Measurements from ENCODE around the gene FIGN. TPM values are rescaled to one million over a fixed set of nuclear protein-coding genes. Genes with fewer than 3 reads are reported as not detected.

FIGN gene
- total RNA-seq, 6 experiments from 2014 or later: 1.3 to 4.4 (median 2.0) TPM

DNA sequence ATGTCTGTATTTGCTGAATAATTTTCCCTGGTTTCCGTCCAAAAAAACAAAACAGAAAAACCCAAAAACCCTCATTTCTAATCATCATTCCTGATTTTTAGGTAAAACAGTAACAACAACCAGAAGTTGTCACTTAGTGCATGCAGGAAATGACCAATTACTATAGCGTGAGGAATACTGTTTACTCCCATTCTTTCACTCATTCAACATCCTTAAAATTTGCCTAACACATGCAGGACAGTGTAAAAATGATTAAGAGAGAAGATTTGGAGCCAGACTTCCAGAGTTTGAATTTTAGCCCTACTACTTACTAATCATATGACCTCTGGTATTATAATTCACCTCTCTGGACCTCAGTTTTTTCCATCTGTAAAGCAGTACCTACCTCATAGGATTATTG, 83.1 kb downstream of the FIGN start:
- Mint-ChIP-seq H3K9me3 (no peaks in the 10 kb centered on the region), H3K4me3 (no peak overlapping the region), H3K36me3 (ENCODE audit: low read depth) (0 out of 2 replicates have a peak, but pooled peaks cover 4% of the 10 kb centered on the region), H3K27me3 (ENCODE audit: insufficient read depth) (no peaks in the 10 kb centered on the region; the same call in 1 of the 2 replicates), H3K27ac (no peak overlapping the region), H3K4me1 (ENCODE audit: low read depth) (peaks cover 38% of the 10 kb centered on the region)
- TF ChIP-seq, protein P1, sequence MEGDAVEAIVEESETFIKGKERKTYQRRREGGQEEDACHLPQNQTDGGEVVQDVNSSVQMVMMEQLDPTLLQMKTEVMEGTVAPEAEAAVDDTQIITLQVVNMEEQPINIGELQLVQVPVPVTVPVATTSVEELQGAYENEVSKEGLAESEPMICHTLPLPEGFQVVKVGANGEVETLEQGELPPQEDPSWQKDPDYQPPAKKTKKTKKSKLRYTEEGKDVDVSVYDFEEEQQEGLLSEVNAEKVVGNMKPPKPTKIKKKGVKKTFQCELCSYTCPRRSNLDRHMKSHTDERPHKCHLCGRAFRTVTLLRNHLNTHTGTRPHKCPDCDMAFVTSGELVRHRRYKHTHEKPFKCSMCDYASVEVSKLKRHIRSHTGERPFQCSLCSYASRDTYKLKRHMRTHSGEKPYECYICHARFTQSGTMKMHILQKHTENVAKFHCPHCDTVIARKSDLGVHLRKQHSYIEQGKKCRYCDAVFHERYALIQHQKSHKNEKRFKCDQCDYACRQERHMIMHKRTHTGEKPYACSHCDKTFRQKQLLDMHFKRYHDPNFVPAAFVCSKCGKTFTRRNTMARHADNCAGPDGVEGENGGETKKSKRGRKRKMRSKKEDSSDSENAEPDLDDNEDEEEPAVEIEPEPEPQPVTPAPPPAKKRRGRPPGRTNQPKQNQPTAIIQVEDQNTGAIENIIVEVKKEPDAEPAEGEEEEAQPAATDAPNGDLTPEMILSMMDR (IDR thresholded peaks at IDR 0.05): no peak
- DNase-seq: no peak

GRCh38 chr2:163649080-163649479, 86.7 kb downstream of the FIGN start:
- H3K36me3 Mint-ChIP-seq (ENCODE audit: low read depth): no peaks in the 10 kb centered on the region
- no peak overlapping the region for H3K27ac Mint-ChIP-seq
- DNase-seq: no peak
- TF ChIP-seq, protein P1 (IDR thresholded peaks at IDR 0.05): no peak
- no peaks in the 10 kb centered on the region; the same call in 1 of the 2 replicates for H3K9me3 Mint-ChIP-seq
- H3K4me1 Mint-ChIP-seq (ENCODE audit: low read depth): peaks cover 17% of the 10 kb centered on the region
- no peaks in the 10 kb centered on the region; the same call in none of the 2 replicates for H3K27me3 Mint-ChIP-seq (ENCODE audit: insufficient read depth)
- H3K4me3 Mint-ChIP-seq: no peak overlapping the region

DNA sequence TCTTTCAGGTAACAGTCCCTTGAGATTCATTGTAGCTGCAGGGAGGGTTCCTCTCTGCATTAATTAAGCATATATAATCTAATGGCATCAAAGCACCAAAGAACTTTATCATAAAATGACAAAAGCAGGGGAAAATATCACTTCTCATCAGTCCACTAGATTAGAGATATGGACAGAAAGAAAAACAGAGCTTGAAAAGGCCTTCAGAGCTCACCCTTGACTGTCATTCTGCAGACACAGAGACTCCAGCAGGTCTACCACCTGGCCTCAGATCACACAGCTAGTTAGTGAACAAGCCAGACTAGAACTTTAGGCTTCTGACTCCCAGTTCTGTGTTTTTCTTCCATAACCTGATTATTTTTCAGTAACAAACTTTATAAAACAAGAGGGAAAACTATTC, 88.5 kb downstream of the FIGN start:
- peaks cover 9% of the 10 kb centered on the region; the same call in 1 of the 2 replicates for H3K4me1 Mint-ChIP-seq (ENCODE audit: low read depth)
- H3K4me3 Mint-ChIP-seq: no peak overlapping the region
- no peak for DNase-seq
- no peaks in the 10 kb centered on the region; the same call in 1 of the 2 replicates for H3K9me3 Mint-ChIP-seq
- TF ChIP-seq, protein P1 (IDR thresholded peaks at IDR 0.05): no peak
- H3K27ac Mint-ChIP-seq: no peak overlapping the region
- H3K27me3 Mint-ChIP-seq (ENCODE audit: insufficient read depth): no peaks in the 10 kb centered on the region; the same call in none of the 2 replicates
- H3K36me3 Mint-ChIP-seq (ENCODE audit: low read depth): no peaks in the 10 kb centered on the region

DNA sequence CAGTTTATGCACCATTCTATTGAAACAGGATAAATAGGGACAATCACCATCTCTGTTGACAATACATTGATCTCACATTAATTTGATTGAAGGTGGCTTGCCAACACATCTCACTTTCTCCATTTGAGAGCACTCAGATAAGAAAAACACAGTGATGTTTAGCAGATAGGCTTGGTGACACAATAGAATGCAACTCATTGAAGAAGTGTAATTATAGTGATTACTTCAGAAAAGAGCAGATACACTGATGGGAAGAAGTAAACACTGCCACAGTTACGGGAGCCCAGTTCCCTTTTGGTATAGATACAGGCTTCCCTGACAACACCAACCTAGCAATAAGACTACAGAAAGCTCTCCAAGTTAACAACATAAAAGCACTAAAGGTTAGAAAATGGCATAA, 89.1 kb downstream of the FIGN start:
- Mint-ChIP-seq H3K4me1 (ENCODE audit: low read depth) (peaks cover 9% of the 10 kb centered on the region; the same call in 1 of the 2 replicates), H3K27ac (no peak overlapping the region), H3K9me3 (no peaks in the 10 kb centered on the region; the same call in 1 of the 2 replicates), H3K4me3 (no peak overlapping the region), H3K27me3 (ENCODE audit: insufficient read depth) (no peaks in the 10 kb centered on the region; the same call in none of the 2 replicates), H3K36me3 (ENCODE audit: low read depth) (no peaks in the 10 kb centered on the region)
- TF ChIP-seq, protein P1 (IDR thresholded peaks at IDR 0.05): no peak
- DNase-seq: no peak

- Mint-ChIP-seq H3K36me3 (ENCODE audit: low read depth) (no peaks in the 10 kb centered on the region), H3K27ac (no peak overlapping the region), H3K4me3 (no peak overlapping the region), H3K4me1 (ENCODE audit: low read depth) (peaks cover 3% of the 10 kb centered on the region; the same call in 1 of the 2 replicates), H3K9me3 (no peaks in the 10 kb centered on the region; the same call in 1 of the 2 replicates), H3K27me3 (ENCODE audit: insufficient read depth) (no peaks in the 10 kb centered on the region; the same call in none of the 2 replicates)
- TF ChIP-seq, protein P1 (IDR thresholded peaks at IDR 0.05): peak; percentile 20; the same call in 1 of the 2 replicates
- no peak for DNase-seq
These were observed 91.6 kb downstream of the FIGN start for GRCh38 chr2:163644238-163644637.

All from HFFc6 (cell line).